Activated T-cell treated with anti-CD3 and anti-CD28 coated beads, Interleukin-2, amount 50 U/mL, for 4 hours (primary cell): ENCODE data around the gene TPRG1L. TPM values are rescaled to one million over a fixed set of nuclear protein-coding genes. Genes with fewer than 3 reads are reported as not detected.

Experiments used
- ATAC-seq, 2 donors: fragments of 200-7000 bp; cut with Tn5 transposase; one replicate each; pipeline ENCODE4 v1.10.0; 2021
- DNase-seq: peaks from one replicate; pipeline ENCODE4 v3.0.0-alpha.2; 2020
- H3K27me3 Mint-ChIP-seq: one replicate; pipeline ENCODE4 v1.8.0; 2021; ENCODE audit warnings: low read depth, mixed read lengths
- H3K36me3 Mint-ChIP-seq: one replicate; pipeline ENCODE4 v1.8.0; 2022; ENCODE audit warnings: mixed read lengths; ENCODE audit not compliant: insufficient read depth
- H3K4me1 Mint-ChIP-seq: one replicate; pipeline ENCODE4 v1.8.0; 2021; ENCODE audit warnings: low read depth, mixed read lengths
- H3K4me3 Mint-ChIP-seq: one replicate; pipeline ENCODE4 v1.8.0; 2021; ENCODE audit warnings: mild to moderate bottlenecking, moderate library complexity, mixed read lengths
- H3K9me3 Mint-ChIP-seq: one replicate; pipeline ENCODE4 v1.8.0; 2021; ENCODE audit warnings: mixed read lengths
- total RNA-seq, 3 donors: library from RNA; stranded (reverse); gene quantifications; one replicate each; pipeline ENCODE4 v1.2.1, GENCODE V29; 2021

Gene TPRG1L
- total RNA-seq, 3 donors from 2014 or later: 15.0 to 17.6 (median 16.0) TPM

- no peaks in the 10 kb centered on the region for H3K9me3 Mint-ChIP-seq
- H3K4me1 Mint-ChIP-seq: peaks cover 14% of the 10 kb centered on the region
- H3K36me3 Mint-ChIP-seq: no peaks in the 10 kb centered on the region
- H3K27me3 Mint-ChIP-seq: no peaks in the 10 kb centered on the region
- DNase-seq (no peak), ATAC-seq (no peak)
- no peak overlapping the region for H3K4me3 Mint-ChIP-seq
Observed at GRCh38 chr1:3672971-3673361, 48.2 kb downstream of the TPRG1L start.

- no peak for DNase-seq
- peak overlapping the region; percentile 2 for H3K4me3 Mint-ChIP-seq
- no peaks in the 10 kb centered on the region for H3K9me3 Mint-ChIP-seq
- H3K4me1 Mint-ChIP-seq: peaks cover 16% of the 10 kb centered on the region
- H3K36me3 Mint-ChIP-seq: no peaks in the 10 kb centered on the region
- no peak for ATAC-seq
- H3K27me3 Mint-ChIP-seq: no peaks in the 10 kb centered on the region
Observed at GRCh38 chr1:3673381-3674099, 48.7 kb downstream of the TPRG1L start.

- Mint-ChIP-seq H3K27me3 (no peaks in the 10 kb centered on the region), H3K9me3 (no peaks in the 10 kb centered on the region), H3K4me3 (no peak overlapping the region), H3K4me1 (peaks cover 22% of the 10 kb centered on the region), H3K36me3 (no peaks in the 10 kb centered on the region)
- no peak for DNase-seq
- ATAC-seq: no peak
Observed at GRCh38 chr1:3674100-3675094, 49.6 kb downstream of the TPRG1L start.

- H3K4me1 Mint-ChIP-seq: peaks cover 25% of the 10 kb centered on the region
Observed at GRCh38 chr1:3675436-3675835, 50.6 kb downstream of the TPRG1L start.

GRCh38 chr1:3676581-3677470 lies 52.0 kb downstream of the TPRG1L start:
- Mint-ChIP-seq H3K4me1 (peaks cover 25% of the 10 kb centered on the region), H3K4me3 (no peak overlapping the region), H3K27me3 (no peaks in the 10 kb centered on the region), H3K9me3 (no peaks in the 10 kb centered on the region), H3K36me3 (no peaks in the 10 kb centered on the region)
- DNase-seq (no peak), ATAC-seq (peak; percentile 39 to 46)

More at GRCh38 chr1:3675436-3675835, 50.6 kb downstream of the TPRG1L start:
- no peak overlapping the region for H3K4me3 Mint-ChIP-seq
- no peaks in the 10 kb centered on the region for H3K27me3 Mint-ChIP-seq
- no peaks in the 10 kb centered on the region for H3K36me3 Mint-ChIP-seq
- DNase-seq (no peak), ATAC-seq (no peak)
- H3K9me3 Mint-ChIP-seq: no peaks in the 10 kb centered on the region

GRCh38 chr1:3677484-3677883 lies 52.7 kb downstream of the TPRG1L start:
- H3K27me3 Mint-ChIP-seq: no peaks in the 10 kb centered on the region
- ATAC-seq (no peak), DNase-seq (no peak)
- H3K36me3 Mint-ChIP-seq: no peaks in the 10 kb centered on the region
- no peaks in the 10 kb centered on the region for H3K9me3 Mint-ChIP-seq
- H3K4me1 Mint-ChIP-seq: peaks cover 25% of the 10 kb centered on the region
- H3K4me3 Mint-ChIP-seq: no peak overlapping the region

- peaks cover 20% of the 10 kb centered on the region for H3K4me1 Mint-ChIP-seq
- DNase-seq (no peak), ATAC-seq (no peak)
- no peaks in the 10 kb centered on the region for H3K9me3 Mint-ChIP-seq
- no peaks in the 10 kb centered on the region for H3K36me3 Mint-ChIP-seq
- peaks cover 5% of the 10 kb centered on the region for H3K27me3 Mint-ChIP-seq
- no peak overlapping the region for H3K4me3 Mint-ChIP-seq
Observed at GRCh38 chr1:3678361-3679097, 53.7 kb downstream of the TPRG1L start.

GRCh38 chr1:3679098-3679555 lies 54.3 kb downstream of the TPRG1L start:
- Mint-ChIP-seq H3K9me3 (no peaks in the 10 kb centered on the region), H3K27me3 (peaks cover 5% of the 10 kb centered on the region), H3K4me3 (no peak overlapping the region), H3K36me3 (no peaks in the 10 kb centered on the region), H3K4me1 (peaks cover 21% of the 10 kb centered on the region)
- ATAC-seq (no peak), DNase-seq (no peak)

Other genes starting within 250 kb of the TPRG1L start
- gene ARHGEF16, start 170.3 kb upstream of the TPRG1L start, total RNA-seq: under 1 TPM in 2 of 3 donors, not detected in 1; 0.13 to 0.15 TPM
- under 1 TPM; 0.43 to 0.98 (median 0.84) TPM for gene MEGF6, start 13.5 kb upstream of the TPRG1L start, total RNA-seq
- 10 to 100 TPM; 32.7 to 36.3 (median 34.5) TPM for gene WRAP73, start 25.1 kb downstream of the TPRG1L start, total RNA-seq
- under 1 TPM; 0.05 to 0.16 (median 0.08) TPM for gene TP73, start 27.5 kb downstream of the TPRG1L start, total RNA-seq
- gene CCDC27, start 127.4 kb downstream of the TPRG1L start, total RNA-seq: not detected
- 1 to 10 TPM; 1.7 to 2.0 (median 1.9) TPM for gene SMIM1, start 147.7 kb downstream of the TPRG1L start, total RNA-seq
- gene LRRC47, start 171.5 kb downstream of the TPRG1L start, total RNA-seq: 10 to 100 TPM; 47.0 to 53.0 (median 49.6) TPM
- gene CEP104, start 232.2 kb downstream of the TPRG1L start, total RNA-seq: 10 to 100 TPM; 45.4 to 52.1 (median 49.1) TPM
- gene DFFB, start 232.5 kb downstream of the TPRG1L start, total RNA-seq: 10 to 100 TPM; 11.1 to 13.4 (median 13.0) TPM